Lung (tissue), 12 donors: ENCODE results near the gene LIPH. TPM values are rescaled to one million over a fixed set of nuclear protein-coding genes. Genes with fewer than 3 reads are reported as not detected.

ENCODE experiments used
- ATAC-seq: fragments of 200-7000 bp; cut with Tn5 transposase; one replicate; pipeline ENCODE4 v1.9.1; 2020; ENCODE audit warnings: moderate number of reproducible peaks; ENCODE audit not compliant: insufficient read depth, low FRiP score
- DNase-seq, 3 donors: peaks; one replicate each; pipeline ENCODE4 v3.0.0-alpha.2; 2013 to 2017
- H3K27ac ChIP-seq, 2 donors: one replicate each; pipeline ENCODE4 v1.5.1; 2013; ENCODE audit warnings: mild to moderate bottlenecking in 2 of 2, moderate library complexity in 2 of 2, control low read depth in 1 of 2, inconsistent platforms in 1 of 2, low read depth in 1 of 2, low read length in 1 of 2
- H3K27me3 ChIP-seq, 3 donors: one replicate each; pipeline ENCODE4 v1.5.1; 2013; ENCODE audit warnings: low read length in 2 of 3; ENCODE audit not compliant: control insufficient read depth in 3 of 3, insufficient read depth in 3 of 3
- H3K36me3 ChIP-seq, 4 donors: one replicate each; pipeline ENCODE4 v1.5.1; 2013; ENCODE audit warnings: low read length in 4 of 4, mild to moderate bottlenecking in 1 of 4, moderate library complexity in 1 of 4; ENCODE audit not compliant: control insufficient read depth in 4 of 4, insufficient read depth in 4 of 4
- H3K4me1 ChIP-seq, 5 donors: one replicate each; pipeline ENCODE4 v1.5.1; 2013; ENCODE audit warnings: low read length in 5 of 5, mild to moderate bottlenecking in 2 of 5, moderate library complexity in 1 of 5; ENCODE audit not compliant: control insufficient read depth in 5 of 5, insufficient read depth in 5 of 5
- H3K4me3 ChIP-seq: one replicate; pipeline ENCODE4 v1.5.1; 2013; ENCODE audit warnings: mild to moderate bottlenecking, control low read depth, moderate library complexity
- H3K9ac ChIP-seq, 2 donors: one replicate each; pipeline ENCODE4 v1.5.1; 2013; ENCODE audit warnings: low read length in 2 of 2, control low read depth in 1 of 2; ENCODE audit not compliant: insufficient read depth in 1 of 2
- H3K9me3 ChIP-seq, 4 donors: one replicate each; pipeline ENCODE4 v1.5.1; 2013; ENCODE audit warnings: low read length in 3 of 4, mild to moderate bottlenecking in 1 of 4, moderate library complexity in 1 of 4; ENCODE audit not compliant: control insufficient read depth in 4 of 4, insufficient read depth in 3 of 4
- WGBS, 2 donors: extraction: QIAGEN DNeasy Blood & Tissue Kit; methylation state at CpG; one replicate each; pipeline ENCODE4 v1.1.7; 2013; 5-methylcytosine and 5-hydroxymethylcytosine counted together
- polyA plus RNA-seq, 2 donors: library from polyadenylated mRNA; stranded (reverse); fragments of 200-250 nt; gene quantifications; one replicate each; pipeline ENCODE4 v1.2.1, GENCODE V29; 2013
- total RNA-seq, 2 donors: library from RNA; depleted of rRNA in 1 of 2; stranded (reverse); fragments of >200 nt in 1 of 2; gene quantifications; one replicate each; pipeline ENCODE4 v1.2.1, GENCODE V29; 2014 to 2021
- TF ChIP-seq, protein P1 (sequence below): IDR thresholded peaks from 2 replicates; pipeline ENCODE4 v1.5.1; 2012; ENCODE audit warnings: mild to moderate bottlenecking; ENCODE audit errors: control extremely low read depth, extremely low read depth
- donor health status: control.
- donor health status: control.
- donor health status: Bipolar disorder and iron deficiency.
- donor health status: healthy.
- donor health status: DM: yes; HTN: yes; CAD: no.

The LIPH gene
- total and polyA plus RNA-seq, 4 donors = 6.2 to 26.1 (median 15.0) TPM

DNA sequence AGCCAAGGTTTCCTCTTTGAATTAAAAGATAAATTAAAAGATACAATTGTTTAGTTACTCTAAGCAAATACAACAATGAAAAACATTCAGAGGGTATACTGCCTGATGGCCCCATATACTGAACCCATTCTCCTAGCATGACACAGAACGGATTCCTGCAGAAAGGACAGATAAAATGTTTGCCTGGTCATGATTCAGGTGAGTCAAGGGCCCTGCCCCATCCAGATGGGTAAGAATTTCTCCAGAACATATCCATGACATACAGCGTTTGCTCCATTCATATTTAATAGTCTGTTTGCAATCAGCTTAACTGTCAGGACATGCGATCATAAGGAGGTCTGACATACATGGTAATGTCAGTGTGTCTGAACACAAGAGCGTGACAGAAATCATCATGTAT lies 62.1 kb downstream of the LIPH start:
- no peak overlapping the region for H3K27ac ChIP-seq
- H3K4me3 ChIP-seq = no peak overlapping the region
- H3K4me1 ChIP-seq = peaks cover 0 to 4% (median 0%) of the 10 kb centered on the region in 5 donors
- no peak for DNase-seq
- peaks cover 12 to 31% (median 23%) of the 10 kb centered on the region in 4 donors for H3K36me3 ChIP-seq
- no peaks in the 10 kb centered on the region for H3K27me3 ChIP-seq
- H3K9ac ChIP-seq = no peak overlapping the region
- H3K9me3 ChIP-seq = no peaks in the 10 kb centered on the region
- no peak for ATAC-seq
- TF ChIP-seq, protein P1, sequence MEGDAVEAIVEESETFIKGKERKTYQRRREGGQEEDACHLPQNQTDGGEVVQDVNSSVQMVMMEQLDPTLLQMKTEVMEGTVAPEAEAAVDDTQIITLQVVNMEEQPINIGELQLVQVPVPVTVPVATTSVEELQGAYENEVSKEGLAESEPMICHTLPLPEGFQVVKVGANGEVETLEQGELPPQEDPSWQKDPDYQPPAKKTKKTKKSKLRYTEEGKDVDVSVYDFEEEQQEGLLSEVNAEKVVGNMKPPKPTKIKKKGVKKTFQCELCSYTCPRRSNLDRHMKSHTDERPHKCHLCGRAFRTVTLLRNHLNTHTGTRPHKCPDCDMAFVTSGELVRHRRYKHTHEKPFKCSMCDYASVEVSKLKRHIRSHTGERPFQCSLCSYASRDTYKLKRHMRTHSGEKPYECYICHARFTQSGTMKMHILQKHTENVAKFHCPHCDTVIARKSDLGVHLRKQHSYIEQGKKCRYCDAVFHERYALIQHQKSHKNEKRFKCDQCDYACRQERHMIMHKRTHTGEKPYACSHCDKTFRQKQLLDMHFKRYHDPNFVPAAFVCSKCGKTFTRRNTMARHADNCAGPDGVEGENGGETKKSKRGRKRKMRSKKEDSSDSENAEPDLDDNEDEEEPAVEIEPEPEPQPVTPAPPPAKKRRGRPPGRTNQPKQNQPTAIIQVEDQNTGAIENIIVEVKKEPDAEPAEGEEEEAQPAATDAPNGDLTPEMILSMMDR = no peak
- WGBS, 2 donors = 89 to 94% methylated on average over 4 of the region's 4 CpGs

DNA sequence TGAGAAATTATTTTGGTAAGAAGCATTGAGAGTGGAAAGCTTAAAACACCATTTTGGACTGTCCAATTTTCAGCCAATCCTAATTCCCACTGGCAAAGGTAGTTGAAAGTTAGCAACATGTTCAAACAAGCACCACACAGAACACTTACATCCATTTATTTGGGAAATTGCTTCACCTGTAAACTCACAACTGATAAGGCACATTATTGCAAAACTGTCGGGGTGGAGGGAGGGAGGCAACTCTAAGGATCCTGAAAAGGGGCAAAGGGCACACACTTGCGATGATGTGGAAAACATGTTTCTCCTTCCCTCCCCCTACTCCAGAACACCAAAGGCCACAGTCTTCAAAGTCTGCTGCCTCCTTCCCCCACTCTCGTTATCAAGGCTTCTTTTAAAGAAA lies 62.9 kb downstream of the LIPH start:
- no peak overlapping the region for H3K27ac ChIP-seq
- no peaks in the 10 kb centered on the region for H3K27me3 ChIP-seq
- WGBS, 2 donors = 64 to 68% methylated on average over 3 of the region's 3 CpGs
- DNase-seq (no peak), ATAC-seq (no peak)
- H3K4me3 ChIP-seq = no peak overlapping the region
- peaks cover 0 to 4% (median 0%) of the 10 kb centered on the region in 5 donors for H3K4me1 ChIP-seq
- peaks cover 12 to 28% (median 23%) of the 10 kb centered on the region in 4 donors for H3K36me3 ChIP-seq
- no peak overlapping the region for H3K9ac ChIP-seq
- no peaks in the 10 kb centered on the region for H3K9me3 ChIP-seq
- TF ChIP-seq, protein P1 = no peak

DNA sequence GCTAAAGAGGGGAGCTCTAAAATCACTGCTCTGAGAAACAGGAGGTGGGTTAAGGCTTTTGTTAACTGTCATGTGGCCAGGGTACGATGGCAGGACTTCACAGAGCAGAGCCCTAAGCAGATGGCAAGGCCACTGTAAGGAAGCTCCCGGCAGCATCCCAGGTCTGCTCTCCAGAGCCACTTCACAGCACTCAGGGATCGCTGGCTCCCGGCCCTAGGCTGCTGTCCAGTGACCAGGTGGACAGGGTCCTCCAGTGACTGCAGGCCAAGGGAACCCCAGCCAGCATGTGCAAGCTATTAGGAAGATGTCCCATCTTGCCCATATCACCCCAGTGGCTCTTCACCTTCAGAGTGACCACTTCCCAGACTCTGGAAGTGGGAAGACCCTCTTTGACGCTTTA lies 63.9 kb downstream of the LIPH start:
- no peak for ATAC-seq
- no peaks in the 10 kb centered on the region for H3K27me3 ChIP-seq
- TF ChIP-seq, protein P1 = no peak
- DNase-seq = no peak
- H3K4me3 ChIP-seq = no peak overlapping the region
- 74 to 84% methylated on average over 5 of the region's 5 CpGs for WGBS, 2 donors
- no peak overlapping the region for H3K27ac ChIP-seq
- H3K4me1 ChIP-seq = peaks cover 0 to 4% (median 0%) of the 10 kb centered on the region in 5 donors
- H3K9me3 ChIP-seq = no peaks in the 10 kb centered on the region
- no peak overlapping the region for H3K9ac ChIP-seq
- peaks cover 11 to 20% (median 18%) of the 10 kb centered on the region in 4 donors for H3K36me3 ChIP-seq

DNA sequence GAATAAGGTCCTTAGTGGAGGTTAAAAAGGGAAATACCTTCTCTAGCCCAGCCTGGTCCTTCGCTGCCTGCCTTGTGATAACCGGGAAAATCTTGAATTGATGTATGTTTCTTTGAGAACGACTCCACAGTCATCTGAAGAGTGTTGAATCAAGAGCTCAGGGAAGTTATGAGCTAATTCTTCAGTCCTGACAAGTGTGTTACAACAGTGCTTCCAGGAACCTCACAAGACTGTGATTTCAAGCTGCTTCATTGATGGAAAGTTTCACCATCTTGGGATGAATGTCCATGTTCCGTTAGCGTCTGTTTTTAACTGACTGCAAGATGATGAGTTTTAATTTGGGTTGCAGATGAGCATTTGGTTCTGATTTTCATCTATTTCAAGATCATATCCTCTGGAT lies 66.0 kb downstream of the LIPH start:
- H3K27me3 ChIP-seq = no peaks in the 10 kb centered on the region
- peaks cover 12 to 23% (median 16%) of the 10 kb centered on the region in 4 donors for H3K36me3 ChIP-seq
- H3K4me1 ChIP-seq = peaks cover 0 to 4% (median 0%) of the 10 kb centered on the region in 5 donors
- TF ChIP-seq, protein P1 = no peak
- no peaks in the 10 kb centered on the region for H3K9me3 ChIP-seq
- DNase-seq = peak in 1 of 3 donors; percentile 28
- H3K27ac ChIP-seq = no peak overlapping the region
- WGBS, 2 donors = 70 to 93% methylated on average over 5 of the region's 5 CpGs
- H3K9ac ChIP-seq = no peak overlapping the region
- no peak for ATAC-seq
- no peak overlapping the region for H3K4me3 ChIP-seq
